KMS-11 (cell line): Measurements from ENCODE around the gene HLA-DRA.

Experiments
- H2AFZ ChIP-seq: fragments of 200-600 bp; sonication (generic); 2 replicates; pipeline ENCODE4 v1.6.1; 2016; ENCODE audit warnings: antibody characterized with exemption, mixed run types, low read depth
- H3K27ac ChIP-seq: fragments of 200-600 bp; sonication (generic); 2 replicates; pipeline ENCODE4 v1.6.1; 2016; ENCODE audit warnings: mild to moderate bottlenecking, mixed run types
- H3K27me3 ChIP-seq: fragments of 200-600 bp; sonication (generic); 2 replicates; pipeline ENCODE4 v1.6.1; 2017; ENCODE audit warnings: mild to moderate bottlenecking, low read depth, mixed run types, moderate library complexity; ENCODE audit not compliant: insufficient read depth
- H3K36me3 ChIP-seq: fragments of 200-600 bp; sonication (generic); 2 replicates; pipeline ENCODE4 v1.6.1; 2017; ENCODE audit warnings: mild to moderate bottlenecking, mixed run types; ENCODE audit not compliant: insufficient read depth
- H3K4me1 ChIP-seq: fragments of 200-600 bp; sonication (generic); 2 replicates; pipeline ENCODE4 v1.6.1; 2016; ENCODE audit warnings: mild to moderate bottlenecking, low read depth, mixed run types; ENCODE audit not compliant: poor library complexity, severe bottlenecking
- H3K4me2 ChIP-seq: fragments of 200-600 bp; sonication (generic); 2 replicates; pipeline ENCODE4 v1.7.0; 2016; ENCODE audit warnings: mild to moderate bottlenecking, mixed run types
- H3K4me3 ChIP-seq: fragments of 200-600 bp; sonication (generic); IDR thresholded peaks from 2 replicates; pipeline ENCODE4 v1.6.1; 2017; ENCODE audit warnings: low read depth, low read length, mixed read lengths; ENCODE audit not compliant: insufficient read depth
- H3K79me2 ChIP-seq: fragments of 200-600 bp; sonication (generic); 2 replicates; pipeline ENCODE4 v1.6.1; 2016; ENCODE audit warnings: low read depth, mixed run types; ENCODE audit not compliant: insufficient read depth
- H3K9ac ChIP-seq: fragments of 200-600 bp; sonication (generic); 2 replicates; pipeline ENCODE4 v1.6.1; 2016; ENCODE audit warnings: mild to moderate bottlenecking, mixed run types
- H4K20me1 ChIP-seq: fragments of 200-600 bp; sonication (generic); 2 replicates; pipeline ENCODE4 v1.6.1; 2016; ENCODE audit warnings: mild to moderate bottlenecking, mixed run types; ENCODE audit not compliant: insufficient read depth
- TF ChIP-seq, protein P1 (sequence below): fragments of 200-600 bp; sonication (generic); conservative IDR thresholded peaks from 2 replicates; pipeline ENCODE4 v1.6.1; 2017; ENCODE audit warnings: low read depth, mild to moderate bottlenecking, antibody characterized with exemption, low read length, moderate library complexity, mixed read lengths

HLA-DRA gene

DNA sequence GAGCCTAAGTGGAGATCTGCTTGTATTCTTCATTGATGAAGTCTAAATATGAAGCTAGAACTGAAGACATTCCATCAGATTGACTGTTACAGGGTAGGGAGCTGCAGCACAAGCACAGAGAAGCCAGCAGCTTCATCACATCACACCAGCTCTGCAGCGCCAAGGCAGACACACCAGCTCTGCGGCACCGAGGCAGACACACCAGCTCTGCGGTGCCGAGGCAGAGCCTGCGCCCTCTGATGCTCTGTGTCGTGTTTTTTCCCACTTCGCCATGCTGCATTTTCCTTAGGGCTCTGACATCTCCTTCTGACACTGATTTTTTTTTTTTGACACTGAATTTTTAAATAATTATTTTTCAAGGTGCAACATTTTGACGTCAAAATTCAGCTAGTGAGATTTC lies 33.5 kb upstream of the HLA-DRA start:
- no peak overlapping the region for H2AFZ ChIP-seq
- H3K4me1 ChIP-seq: no peaks in the 10 kb centered on the region
- H4K20me1 ChIP-seq: no peaks in the 10 kb centered on the region
- H3K79me2 ChIP-seq: no peaks in the 10 kb centered on the region
- no peak overlapping the region for H3K4me2 ChIP-seq
- H3K27me3 ChIP-seq: no peaks in the 10 kb centered on the region
- no peak overlapping the region for H3K27ac ChIP-seq
- no peak overlapping the region for H3K4me3 ChIP-seq
- H3K36me3 ChIP-seq: no peaks in the 10 kb centered on the region
- no peak overlapping the region for H3K9ac ChIP-seq
- TF ChIP-seq, protein P1, sequence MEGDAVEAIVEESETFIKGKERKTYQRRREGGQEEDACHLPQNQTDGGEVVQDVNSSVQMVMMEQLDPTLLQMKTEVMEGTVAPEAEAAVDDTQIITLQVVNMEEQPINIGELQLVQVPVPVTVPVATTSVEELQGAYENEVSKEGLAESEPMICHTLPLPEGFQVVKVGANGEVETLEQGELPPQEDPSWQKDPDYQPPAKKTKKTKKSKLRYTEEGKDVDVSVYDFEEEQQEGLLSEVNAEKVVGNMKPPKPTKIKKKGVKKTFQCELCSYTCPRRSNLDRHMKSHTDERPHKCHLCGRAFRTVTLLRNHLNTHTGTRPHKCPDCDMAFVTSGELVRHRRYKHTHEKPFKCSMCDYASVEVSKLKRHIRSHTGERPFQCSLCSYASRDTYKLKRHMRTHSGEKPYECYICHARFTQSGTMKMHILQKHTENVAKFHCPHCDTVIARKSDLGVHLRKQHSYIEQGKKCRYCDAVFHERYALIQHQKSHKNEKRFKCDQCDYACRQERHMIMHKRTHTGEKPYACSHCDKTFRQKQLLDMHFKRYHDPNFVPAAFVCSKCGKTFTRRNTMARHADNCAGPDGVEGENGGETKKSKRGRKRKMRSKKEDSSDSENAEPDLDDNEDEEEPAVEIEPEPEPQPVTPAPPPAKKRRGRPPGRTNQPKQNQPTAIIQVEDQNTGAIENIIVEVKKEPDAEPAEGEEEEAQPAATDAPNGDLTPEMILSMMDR: no peak

DNA sequence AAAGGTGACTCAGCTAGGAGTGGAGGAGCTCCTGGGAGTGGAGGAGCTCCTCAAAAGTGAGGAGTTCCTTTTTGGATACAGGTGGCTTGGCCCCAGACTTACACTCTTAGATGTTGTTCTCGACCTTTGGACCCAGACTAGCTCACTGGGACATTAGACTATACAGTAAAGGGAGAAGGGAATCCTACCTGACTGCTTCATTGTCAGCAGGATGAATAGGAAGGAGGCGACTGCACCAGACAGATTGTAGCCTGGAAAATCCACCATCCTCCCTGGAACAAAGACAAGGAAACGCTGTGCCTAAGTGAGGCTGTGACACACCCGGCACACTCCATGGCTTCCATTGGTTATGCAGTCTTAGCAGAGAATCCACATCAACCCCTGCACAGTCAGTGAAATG lies 32.8 kb upstream of the HLA-DRA start, which contains the start of gene BTNL2:
Gene BTNL2 (minus strand): TSS at position 325 of the 400 bp plus-strand sequence. CDS start 58 bp downstream, at position 267.
- H3K27me3 ChIP-seq: no peaks in the 10 kb centered on the region
- no peaks in the 10 kb centered on the region for H4K20me1 ChIP-seq
- H3K9ac ChIP-seq: no peak within 1 kb of the TSS
- TF ChIP-seq, protein P1: no peak
- H3K4me2 ChIP-seq: no peak within 1 kb of the TSS
- H3K27ac ChIP-seq: no peak within 1 kb of the TSS
- H3K36me3 ChIP-seq: no peaks in the 10 kb centered on the region
- H2AFZ ChIP-seq: no peak within 1 kb of the TSS
- no peaks in the 10 kb centered on the region for H3K4me1 ChIP-seq
- no peak within 1 kb of the TSS for H3K4me3 ChIP-seq
- no peaks in the 10 kb centered on the region for H3K79me2 ChIP-seq

DNA sequence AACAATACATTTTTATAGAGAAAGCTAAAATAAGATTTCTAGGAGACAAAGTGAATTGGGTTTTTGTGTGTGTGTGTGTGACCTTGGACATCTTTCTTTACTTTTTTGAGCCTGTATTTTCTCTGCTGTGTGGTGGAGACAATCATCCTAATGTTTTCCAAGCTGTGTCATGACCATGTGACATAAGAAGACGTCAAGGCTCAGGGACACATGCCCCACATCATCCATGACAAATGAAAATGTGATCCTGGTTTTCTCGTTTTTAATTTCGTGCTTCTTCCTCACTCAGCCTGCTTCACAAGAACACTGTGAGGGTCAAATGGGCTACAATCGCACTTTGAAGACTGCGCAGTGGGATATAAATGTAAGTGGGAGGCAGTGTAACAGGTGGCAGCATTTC lies 28.8 kb upstream of the HLA-DRA start:
- no peak overlapping the region for H3K4me3 ChIP-seq
- no peak overlapping the region for H2AFZ ChIP-seq
- no peaks in the 10 kb centered on the region for H3K79me2 ChIP-seq
- no peak overlapping the region for H3K27ac ChIP-seq
- H3K4me1 ChIP-seq: peaks cover 10% of the 10 kb centered on the region
- no peak overlapping the region for H3K9ac ChIP-seq
- H3K27me3 ChIP-seq: peaks cover 5% of the 10 kb centered on the region
- no peaks in the 10 kb centered on the region for H4K20me1 ChIP-seq
- no peak overlapping the region for H3K4me2 ChIP-seq
- TF ChIP-seq, protein P1: no peak
- no peaks in the 10 kb centered on the region for H3K36me3 ChIP-seq

DNA sequence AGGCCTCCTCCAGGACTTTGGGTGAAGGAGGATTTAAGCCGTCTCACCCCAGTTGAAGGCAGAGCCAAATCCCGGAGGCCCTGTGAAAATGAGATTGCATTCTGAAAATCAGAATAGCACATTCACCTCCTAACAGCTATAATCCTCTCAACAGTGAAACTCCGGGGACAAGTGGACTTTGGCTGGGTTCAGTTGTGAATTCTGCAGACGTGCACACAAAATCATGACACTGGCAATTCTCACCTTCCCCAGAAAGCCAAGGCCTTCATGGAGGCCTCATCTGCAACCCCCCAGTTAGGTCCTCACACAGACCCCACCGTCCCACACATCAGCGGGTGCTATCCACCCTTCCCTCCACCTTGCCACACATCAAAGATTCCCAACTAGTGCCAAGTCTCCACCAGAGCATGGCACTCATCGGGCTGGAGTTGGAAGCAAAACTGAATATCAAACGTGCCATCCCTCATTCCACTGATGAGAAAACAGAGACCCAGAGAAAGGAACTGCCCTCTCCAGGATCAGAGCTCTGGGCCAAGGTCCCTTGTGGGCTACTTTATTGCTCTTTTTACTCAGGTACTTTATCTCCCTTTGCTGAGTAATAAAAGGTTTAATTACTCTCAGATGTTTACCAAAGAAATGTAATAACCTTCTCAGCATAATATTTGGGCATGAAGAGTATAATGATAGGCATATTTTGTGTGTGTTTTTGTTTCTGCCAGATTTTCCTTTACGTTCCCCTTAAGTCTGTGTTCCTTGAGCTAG lies 27.9 kb upstream of the HLA-DRA start:
- Histone ChIP-seq H3K27ac (no peak overlapping the region), H3K4me2 (no peak overlapping the region), H2AFZ (no peak overlapping the region), H3K4me3 (no peak overlapping the region), H3K27me3 (peaks cover 5% of the 10 kb centered on the region), H3K36me3 (no peaks in the 10 kb centered on the region), H4K20me1 (no peaks in the 10 kb centered on the region), H3K4me1 (peaks cover 10% of the 10 kb centered on the region), H3K79me2 (no peaks in the 10 kb centered on the region), H3K9ac (no peak overlapping the region)
- TF ChIP-seq, protein P1: no peak
